ENCODE results near the gene ULK1.

Gene ULK1

DNA sequence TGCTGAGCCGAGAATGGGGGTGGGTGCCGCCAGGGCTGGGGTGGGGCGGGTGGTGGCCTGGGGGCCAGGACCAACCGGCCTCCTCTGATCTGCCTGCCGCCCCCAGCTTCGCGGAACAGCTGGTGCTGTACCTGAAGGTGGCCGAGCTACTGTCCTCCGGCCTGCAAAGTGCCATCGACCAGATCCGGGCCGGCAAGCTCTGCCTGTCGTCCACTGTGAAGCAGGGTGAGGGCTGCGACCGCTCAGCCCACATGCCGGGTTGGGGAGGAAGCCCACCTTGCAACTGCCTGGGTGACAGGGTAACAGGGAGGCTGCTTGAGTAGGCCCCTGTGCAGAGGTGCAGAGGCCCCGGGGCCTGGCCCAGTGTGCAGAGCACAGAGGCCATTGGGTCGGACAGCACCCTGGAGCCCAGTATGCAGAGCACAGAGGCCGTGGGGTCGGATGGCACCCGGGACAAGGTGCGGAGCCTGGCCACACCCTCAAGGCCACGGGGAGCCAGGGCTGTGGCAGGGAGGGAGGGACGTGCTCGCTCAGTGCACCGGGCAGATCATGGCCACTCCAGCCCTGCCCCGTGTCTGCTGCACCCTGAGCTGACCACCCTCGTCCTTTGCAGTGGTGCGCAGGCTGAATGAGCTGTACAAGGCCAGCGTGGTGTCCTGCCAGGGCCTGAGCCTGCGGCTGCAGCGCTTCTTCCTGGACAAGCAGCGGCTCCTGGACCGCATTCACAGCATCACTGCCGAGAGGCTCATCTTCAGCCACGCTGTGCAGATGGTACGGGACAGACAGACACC lies 25.1 kb downstream of the ULK1 start:
- no peak for DNase-seq (ENCODE audit: low read depth, low spot score)

DNA sequence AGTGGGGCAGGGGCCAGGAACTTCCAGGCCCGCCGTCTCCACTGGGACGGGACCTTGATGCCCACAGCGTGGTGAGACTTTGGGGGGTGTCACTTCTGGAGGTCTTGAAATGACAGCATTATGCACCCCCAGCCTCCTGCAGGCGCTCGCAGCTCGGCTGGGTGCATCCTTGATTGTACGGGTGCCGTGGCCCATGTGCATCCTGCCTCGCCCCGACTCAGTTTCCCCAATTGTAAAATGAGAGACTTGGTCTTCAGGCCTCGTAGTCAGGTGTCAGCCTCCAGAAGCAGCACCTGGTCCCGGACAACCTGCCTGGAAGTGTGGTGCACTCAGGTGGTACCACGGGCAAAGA lies 25.7 kb downstream of the ULK1 start:
- DNase-seq (ENCODE audit: low read depth, low spot score), result no peak

DNA sequence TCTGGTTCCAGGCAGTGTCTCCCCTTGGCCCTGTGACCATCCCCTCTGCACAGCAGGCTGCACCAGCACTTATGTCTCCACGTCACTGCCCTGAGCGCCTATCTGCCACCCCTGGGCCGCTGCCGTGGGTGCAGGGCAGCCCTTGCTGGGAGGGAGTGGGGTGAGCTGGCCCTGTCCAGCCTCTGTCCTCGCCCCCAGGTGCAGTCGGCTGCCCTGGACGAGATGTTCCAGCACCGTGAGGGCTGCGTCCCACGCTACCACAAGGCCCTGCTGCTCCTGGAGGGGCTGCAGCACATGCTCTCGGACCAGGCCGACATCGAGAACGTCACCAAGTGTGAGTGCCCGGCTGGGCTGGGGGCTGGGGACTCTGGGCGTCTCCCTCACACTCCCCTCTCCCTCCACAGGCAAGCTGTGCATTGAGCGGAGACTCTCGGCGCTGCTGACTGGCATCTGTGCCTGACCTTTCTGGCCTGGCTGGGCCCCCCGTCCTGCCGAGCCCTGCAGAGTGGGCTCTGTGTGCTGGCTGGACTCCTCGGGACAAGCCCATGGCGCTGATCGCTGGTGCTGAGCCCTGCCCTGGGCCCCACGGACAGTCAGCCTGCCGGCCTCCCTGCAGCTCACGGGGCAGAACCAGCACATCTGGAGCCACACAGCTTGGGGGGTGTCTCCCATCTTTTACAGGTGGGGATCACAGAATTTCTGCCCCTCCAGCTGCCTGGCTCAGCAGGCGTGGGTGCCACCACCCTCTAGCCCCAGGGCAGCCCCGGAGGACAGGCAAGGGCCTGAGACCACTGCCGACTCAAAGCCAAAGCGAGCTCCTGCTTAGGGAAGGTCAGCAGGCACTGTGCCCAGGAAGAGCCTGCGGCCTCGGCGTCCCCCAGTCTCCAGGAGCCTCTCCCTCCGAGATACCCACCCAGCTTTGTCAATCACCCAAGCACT lies 26.7 kb downstream of the ULK1 start:
- no peak for DNase-seq (ENCODE audit: low read depth, low spot score)

DNA sequence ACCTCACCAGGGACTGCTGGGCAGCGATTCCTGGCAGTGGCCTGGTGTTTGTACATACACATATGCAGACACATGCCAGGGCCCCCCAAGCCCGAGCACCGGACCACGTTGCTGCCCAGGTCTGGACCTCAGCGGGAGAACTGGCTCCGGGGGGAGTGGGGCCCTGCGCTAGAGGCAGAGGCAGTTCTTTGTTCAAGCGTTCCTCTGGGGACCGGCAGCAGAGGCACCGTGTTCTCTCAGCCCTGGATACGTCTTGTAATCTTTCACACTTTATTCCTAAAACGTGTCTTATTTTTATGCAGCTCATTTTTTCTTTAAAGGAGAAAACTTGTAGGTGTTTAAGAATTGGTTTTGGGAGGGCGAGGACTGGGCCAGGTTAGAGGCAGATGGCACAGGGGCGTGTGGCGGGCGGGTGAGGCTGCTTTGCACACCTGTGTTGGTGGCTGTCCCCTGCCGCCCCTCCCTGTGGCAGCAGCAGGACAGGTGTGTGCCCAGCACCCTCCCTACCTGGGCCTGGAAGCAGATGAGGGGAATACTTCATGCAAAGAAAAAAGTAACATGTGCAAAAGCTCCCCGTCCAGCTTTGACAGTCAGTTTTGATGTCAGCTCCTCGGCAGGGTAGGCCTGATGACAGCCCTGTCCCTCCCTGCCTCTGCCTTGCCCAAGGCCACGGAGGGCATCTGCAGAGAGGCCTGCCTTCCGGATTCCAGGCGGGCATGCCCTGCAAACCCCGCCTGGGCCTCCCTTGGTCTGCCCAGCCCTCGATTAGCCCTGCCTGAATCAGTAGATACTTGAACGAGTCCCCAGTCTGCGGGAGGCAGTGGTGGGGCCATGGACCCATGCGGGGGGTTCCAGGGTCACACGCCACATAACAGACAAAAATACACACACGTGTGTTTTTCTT lies 27.7 kb downstream of the ULK1 start:
- DNase-seq (ENCODE audit: low read depth, low spot score), result no peak

DNA sequence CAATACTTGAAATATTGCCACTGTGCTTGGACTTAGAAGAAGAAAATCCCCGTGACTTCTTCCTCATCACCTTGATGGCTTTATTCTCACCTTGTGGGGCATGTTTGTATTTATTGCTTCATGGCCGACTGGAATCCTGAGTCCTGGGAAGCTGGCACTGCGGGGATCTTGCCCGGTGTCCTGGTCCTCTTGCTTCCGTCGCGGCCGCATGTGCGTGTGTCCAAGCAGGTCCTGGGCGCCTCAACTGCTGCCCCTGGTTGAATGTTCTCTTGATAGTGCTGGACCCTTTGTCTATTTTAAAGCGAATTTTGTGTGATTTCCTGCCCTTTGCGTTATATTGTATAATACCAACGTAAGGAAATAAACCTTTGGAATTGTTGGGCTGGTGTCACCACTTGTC lies 28.4 kb downstream of the ULK1 start:
- no peak for DNase-seq (ENCODE audit: low read depth, low spot score)

DNA sequence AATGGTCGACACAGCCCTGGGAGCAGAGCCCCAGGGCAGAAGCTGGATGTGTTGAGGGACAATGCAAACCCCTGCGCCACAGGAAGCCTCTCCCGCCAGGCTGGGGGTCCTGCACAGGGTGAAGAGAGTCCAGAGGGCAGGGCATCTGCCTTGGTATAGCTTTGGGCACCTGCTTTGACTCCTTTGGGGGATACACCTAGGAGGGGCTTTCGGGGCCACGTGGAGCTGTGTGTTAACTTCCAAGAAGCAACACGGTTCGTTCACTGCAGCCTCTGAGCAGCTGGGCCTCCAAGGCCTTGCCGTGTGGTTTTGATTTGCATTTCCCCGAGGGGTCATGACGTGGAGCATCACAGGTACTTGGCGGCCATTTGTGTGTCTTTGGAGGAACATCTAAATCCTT lies 28.8 kb downstream of the ULK1 start:
- no peak for DNase-seq (ENCODE audit: low read depth, low spot score)

DNA sequence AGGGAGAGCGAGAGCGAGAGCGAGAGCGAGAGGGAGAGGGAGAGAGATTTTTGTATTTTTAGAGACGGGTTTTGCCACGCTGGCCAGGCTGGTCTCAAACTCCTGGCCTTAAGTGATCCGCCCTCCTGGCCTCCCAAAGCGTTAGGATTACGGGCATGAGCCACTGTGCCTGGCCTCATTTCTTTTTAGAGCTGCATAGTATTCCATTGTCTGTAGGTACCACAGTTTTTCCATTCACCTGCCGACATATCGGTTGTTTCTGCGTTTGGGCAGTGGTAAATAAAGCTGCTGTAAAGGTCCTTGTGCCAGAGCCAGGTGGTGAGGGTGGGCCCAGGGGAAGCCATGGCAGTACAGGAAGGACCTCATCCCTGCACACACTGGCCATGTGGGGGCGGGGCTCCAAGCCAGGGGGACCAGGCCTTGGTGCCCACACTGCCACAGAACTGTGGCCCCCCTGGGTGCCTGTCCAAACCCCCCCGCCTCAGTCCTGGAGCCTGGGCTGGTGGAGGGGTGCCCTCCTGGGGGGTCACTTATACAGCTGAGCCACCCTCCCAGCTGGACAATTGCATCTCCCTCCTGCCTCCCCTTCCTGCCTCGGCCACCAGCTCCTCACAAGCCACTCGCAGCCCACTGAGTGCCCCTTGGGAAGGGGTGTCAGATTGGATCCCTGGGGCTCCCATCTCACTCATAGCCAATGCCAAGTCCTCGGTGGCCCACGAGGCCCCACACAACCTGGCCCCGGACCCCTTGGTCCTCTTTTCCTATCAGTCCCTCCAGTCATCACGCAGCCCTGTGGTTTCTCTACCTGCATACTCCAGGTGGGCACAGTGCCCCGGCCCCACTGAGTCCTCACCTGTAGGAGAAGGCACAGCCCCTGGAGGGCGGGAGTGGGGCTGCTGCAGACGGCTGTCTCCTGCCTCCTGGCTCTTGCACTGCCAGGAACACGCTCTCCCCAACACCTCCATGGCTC lies 33.0 kb downstream of the ULK1 start:
- DNase-seq (ENCODE audit: low read depth, low spot score), result no peak

DNA sequence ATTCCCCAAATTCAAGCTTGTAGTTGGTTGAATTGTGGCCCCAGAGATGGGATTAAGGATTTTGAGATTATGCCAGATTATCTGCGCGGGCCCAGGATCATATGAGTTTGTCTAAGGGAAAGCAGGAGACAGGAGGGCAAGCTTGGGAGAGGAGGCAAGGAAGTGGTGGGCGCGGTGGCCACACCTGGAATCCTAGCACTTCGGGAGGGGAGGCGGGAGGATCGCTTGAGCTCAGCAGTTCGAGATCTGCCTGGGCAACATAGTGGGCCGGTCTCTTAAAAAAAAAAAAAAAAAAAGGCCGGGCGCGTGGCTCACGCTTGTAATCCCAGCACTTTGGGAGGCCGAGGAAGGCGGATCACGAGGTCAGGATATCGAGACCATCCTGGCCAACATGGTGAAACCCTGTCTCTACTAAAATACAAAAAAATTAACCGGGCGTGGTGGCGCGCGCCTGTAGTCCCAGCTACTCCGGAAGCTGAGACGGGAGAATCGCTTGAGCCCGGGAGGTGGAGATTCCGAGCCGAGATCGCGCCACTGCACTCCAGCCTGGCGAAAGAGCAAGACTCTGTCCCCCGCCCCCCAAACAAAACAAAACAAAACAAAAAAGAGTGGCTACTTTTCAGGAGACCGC lies 33.8 kb downstream of the ULK1 start:
- no peak for DNase-seq (ENCODE audit: low read depth, low spot score)

- peak; percentile 63 for DNase-seq (ENCODE audit: low read depth, low spot score)
Observed at GRCh38 chr12:131928711-131929580, 34.5 kb downstream of the ULK1 start, which contains the start of gene PUS1. Gene PUS1, plus strand, starts transcription at chr12:131929276. Its CDS starts 447 bp downstream, at chr12:131929723.

GRCh38 chr12:131929581-131930456 lies 35.4 kb downstream of the ULK1 start:
- no peak for DNase-seq (ENCODE audit: low read depth, low spot score)

GRCh38 chr12:131930510-131930909 lies 36.1 kb downstream of the ULK1 start:
- no peak for DNase-seq (ENCODE audit: low read depth, low spot score)

DNA sequence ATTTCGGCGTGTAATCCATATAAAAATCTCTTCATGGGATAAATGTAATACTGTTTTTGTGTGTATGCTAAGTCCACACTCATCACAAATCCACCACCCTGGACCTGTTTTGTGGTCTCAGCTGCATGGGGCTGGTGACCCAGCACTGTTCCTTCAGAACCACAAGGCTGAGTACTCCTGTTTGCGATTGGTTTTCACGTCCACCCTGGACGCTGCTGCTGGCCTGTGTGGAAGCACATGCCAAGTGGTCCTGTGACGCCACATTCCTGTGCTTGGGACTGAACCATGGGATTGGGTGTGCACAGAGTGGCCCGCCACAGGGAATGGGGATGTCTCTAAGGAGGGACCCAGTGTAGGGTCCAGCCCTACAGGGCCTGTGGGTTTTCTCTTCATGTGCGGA lies 39.0 kb downstream of the ULK1 start:
- no peak for DNase-seq (ENCODE audit: low read depth, low spot score)

DNA sequence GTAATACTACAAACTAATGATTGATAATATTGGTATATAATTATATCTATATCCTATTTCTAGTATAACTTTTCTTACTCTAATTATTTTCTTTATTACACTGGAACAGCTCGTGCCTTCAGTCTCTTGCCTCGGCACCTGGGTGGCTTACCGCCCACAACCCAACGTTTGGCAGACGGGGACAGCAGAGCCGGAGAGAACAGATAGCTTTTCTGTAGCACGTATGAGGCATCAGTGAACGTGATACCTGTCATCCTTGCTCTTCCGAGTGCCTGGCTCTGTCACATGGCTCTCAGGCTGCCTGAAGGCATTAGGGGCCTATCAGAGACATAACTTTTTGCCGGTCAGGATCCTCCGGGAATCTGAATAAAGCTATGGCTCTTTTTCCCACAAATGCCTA lies 40.1 kb downstream of the ULK1 start:
- no peak for DNase-seq (ENCODE audit: low read depth, low spot score)

DNA sequence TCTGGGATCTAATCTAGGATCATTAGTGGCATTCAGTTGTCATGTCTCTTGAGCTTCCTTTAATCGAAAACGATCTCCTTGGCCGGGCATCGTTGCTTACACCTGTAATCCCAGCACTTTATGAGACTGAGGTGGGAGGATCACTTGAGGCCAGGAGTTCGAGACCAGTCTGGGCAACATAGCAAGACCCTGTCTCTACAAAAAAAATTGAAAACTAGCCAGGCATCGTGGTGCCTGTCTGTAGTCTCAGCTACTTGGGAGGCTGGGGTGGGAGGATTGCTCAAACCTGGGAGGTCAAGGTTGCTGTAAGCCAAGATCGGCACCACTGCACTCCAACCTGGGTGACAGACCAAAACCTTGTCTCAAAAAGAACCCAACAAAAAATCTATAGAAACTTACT lies 43.7 kb downstream of the ULK1 start:
- DNase-seq (ENCODE audit: low read depth, low spot score), result no peak

GRCh38 chr12:131939007-131939406 lies 44.6 kb downstream of the ULK1 start:
- no peak for DNase-seq (ENCODE audit: low read depth, low spot score)

GRCh38 chr12:131940141-131940547 lies 45.7 kb downstream of the ULK1 start:
- DNase-seq (ENCODE audit: low read depth, low spot score), result no peak

DNA sequence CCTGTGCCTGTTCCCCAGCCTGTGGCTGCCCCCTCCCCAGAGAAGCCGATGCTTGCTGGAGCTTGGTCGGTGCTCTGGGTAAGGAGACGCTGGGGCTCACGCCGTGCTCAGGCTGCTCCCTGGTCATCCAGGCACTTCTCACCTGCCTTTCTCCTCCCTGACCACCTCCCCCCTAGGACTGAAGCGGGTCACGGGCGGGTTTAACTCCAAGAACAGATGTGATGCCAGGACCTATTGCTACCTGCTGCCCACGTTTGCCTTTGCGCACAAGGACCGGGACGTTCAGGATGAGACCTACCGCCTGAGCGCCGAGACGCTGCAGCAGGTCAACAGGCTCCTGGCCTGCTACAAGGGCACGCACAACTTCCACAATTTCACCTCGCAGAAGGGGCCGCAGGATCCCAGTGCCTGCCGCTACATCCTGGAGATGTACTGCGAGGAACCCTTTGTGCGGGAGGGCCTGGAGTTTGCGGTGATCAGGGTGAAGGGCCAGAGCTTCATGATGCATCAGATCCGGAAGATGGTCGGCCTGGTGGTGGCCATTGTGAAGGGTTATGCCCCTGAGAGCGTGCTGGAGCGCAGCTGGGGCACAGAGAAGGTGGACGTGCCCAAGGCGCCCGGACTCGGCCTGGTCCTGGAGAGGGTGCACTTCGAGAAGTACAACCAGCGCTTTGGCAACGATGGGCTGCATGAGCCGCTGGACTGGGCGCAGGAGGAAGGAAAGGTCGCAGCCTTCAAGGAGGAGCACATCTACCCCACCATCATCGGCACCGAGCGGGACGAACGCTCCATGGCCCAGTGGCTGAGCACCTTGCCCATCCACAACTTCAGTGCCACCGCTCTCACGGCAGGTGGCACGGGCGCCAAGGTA lies 46.9 kb downstream of the ULK1 start:
- no peak for DNase-seq (ENCODE audit: low read depth, low spot score)
